ENCODE data around the gene CDC42BPG. TPM values are rescaled to one million over a fixed set of nuclear protein-coding genes. Genes with fewer than 3 reads are reported as not detected.

The CDC42BPG gene
- total RNA-seq, result 0.13 and 0.22 TPM in 2 replicates

GRCh38 chr11:64844330-64845128 is at the start of gene CDC42BPG:
CDC42BPG (minus strand) TSS chr11:64844653; CDS start chr11:64844569, 84 bp downstream.

DNA sequence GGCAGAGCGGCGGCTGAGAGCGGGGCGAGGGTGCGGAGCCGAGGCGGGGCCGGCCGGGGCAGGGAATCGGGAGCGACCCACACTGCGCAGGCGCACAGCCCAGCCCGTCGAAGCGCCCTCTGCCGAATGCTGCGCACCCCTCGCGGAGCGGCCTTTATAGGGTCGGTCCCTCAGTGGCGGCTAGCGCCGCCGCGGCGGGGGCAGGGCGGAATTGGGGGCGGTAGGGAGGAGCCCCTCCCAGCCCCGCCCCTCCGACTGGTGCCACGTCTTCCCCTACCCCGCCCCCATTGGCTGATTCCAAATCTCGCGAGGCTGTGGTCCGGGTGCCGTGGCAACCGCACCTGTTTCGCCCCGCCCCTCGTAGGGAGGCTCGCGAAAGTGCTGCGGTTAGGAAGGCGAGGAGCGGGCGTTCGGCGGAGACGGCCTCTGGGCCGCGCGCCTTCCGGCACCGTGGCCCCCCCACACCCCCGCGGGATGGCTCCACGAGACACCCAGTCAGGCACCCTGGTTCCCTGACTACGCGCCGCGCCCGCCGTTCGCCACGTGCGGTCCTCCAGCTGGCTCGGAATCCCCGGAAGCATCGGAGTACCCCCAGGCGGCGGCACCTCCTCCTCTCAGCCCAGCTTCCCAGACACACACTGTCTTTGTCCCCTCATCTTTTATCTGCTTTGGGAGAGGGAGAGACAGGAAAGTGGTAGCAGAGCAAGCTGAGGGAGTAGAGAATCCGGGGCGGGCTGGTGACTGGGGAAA is 34.2 kb upstream of the CDC42BPG start, which contains the start of gene EHD1:
TSS of gene EHD1 (minus strand) at position 128 of the 750 bp plus-strand sequence. CDS start 157 bp downstream, outside the sequence.

DNA sequence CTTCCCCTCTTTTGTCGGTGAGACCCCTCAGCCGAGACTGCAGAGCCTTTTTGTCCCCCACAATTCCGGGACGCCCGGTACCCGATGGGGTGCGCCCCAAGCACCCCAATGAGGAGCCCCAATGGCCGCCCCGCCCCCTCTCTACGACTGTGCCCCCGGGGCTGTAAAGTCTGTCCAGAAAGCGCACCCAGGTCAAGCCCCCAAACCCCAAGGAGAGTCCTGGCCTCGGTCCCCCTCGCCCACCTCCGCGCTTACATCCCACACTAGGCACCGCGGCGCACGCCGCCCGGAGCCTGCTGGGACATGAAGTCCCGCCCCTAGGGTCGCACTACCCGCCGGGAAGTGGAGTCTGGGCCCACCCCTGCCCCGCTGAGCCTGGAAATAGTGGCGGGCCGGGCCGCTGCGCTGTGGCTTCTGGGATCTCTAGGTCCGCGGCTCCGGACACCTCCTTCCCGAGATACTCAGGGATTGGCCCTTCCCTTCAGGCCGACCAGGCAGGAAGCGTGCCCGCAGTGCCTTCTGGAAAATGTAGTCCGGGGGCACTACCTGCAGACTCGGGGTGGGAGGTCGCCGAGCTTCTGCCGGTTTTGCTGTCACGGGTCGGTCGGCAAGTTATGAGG is 34.1 kb downstream of the CDC42BPG start, which contains the start of gene MEN1:
TSS of gene MEN1 (minus strand) at position 281 of the 620 bp plus-strand sequence. CDS start 442 bp downstream, outside the sequence.

DNA sequence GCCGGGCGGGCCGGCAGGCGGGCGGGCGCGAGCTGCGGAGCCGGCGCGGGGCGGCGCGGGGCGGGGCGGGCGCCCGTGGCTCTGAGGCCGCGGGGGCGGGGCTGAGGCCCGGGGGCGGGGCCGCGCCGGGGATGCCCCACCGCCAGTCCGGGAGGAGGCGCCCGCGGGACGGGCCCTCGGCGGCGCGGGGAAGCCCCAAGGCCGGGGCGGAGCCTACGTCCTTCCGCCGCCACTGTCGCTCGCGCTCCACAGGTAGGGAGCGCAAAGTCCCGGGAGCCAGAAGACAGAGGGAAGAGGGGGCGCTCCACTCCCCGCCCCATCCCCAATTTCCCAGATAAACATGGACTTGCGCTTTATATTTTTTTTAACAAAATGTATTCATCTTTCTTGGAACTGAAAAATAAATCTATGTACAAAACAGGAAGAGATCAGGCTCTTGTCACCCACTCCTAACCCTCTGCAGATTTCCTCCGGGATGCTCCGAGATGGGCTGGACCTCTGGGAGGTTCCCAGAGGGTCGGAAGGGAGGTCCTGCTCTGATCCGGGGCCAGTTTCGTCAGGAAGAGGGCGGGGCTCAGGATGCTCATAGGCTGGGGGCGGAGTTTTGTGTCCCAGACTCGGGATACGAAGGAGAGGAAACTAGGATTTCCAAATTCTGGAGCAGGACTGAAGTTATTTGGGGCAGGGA is 41.2 kb downstream of the CDC42BPG start, which contains the start of gene MAP4K2:
TSS of gene MAP4K2 (minus strand) at position 57 of the 688 bp plus-strand sequence. CDS start 65 bp downstream, outside the sequence.

DNA sequence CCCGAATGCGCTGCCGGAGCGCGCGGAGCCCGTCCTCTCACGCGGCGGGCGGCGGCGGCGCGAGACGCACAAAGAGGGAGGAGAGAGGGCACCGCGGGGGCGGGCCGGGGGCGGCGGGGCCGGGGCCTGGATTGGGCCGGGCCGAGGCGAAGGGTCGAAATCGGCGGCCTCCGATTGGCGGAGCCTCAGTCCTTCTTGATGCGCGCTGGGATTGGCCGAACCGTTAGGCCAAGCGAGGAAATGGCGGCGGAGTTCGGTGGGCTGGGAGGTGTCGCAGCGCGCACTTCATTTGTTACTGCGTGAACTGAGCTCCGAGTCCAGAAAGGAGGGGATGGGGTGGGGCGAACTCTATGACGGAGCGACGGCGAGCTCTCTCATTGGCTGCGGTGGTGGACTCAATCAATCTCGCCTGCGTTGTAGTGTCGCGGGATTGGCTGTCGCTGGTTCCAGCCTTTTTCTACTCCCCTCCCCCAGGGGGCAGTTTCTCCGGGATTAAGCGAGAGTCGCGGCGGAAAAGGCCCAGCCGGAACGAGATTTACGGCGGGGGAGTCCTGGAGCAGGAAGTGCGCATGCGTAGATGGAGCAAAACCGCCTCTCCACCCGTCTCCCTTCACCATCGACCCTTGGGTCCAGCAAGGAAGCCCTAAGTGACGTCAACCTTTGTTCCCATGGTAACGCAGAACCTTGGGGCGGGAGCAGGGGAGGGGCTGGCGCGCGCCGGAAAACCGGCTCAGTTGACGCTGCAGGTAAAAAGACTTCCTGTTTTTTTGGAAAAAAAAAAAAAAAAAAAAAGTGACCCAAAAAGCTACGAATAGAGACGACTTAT is 65.8 kb downstream of the CDC42BPG start, which contains the start of gene SF1:
TSS of gene SF1 (minus strand) at position 70 of the 826 bp plus-strand sequence. CDS start 150 bp downstream, outside the sequence.

Other genes with a start within 250 kb of the CDC42BPG start
- under 0.01 TPM in 1 of 2 replicates, not detected in the other for gene NRXN2, start 121.5 kb downstream of the CDC42BPG start, total RNA-seq
- 0.27 and 0.50 TPM in 2 replicates for gene RASGRP2, start 100.5 kb downstream of the CDC42BPG start, total RNA-seq
- 0.22 and 0.27 TPM in 2 replicates for gene PYGM, start 84.7 kb downstream of the CDC42BPG start, total RNA-seq
- gene SF1, start 66.1 kb downstream of the CDC42BPG start, total RNA-seq, result 192 and 220 TPM in 2 replicates
- gene MAP4K2, start 41.4 kb downstream of the CDC42BPG start, total RNA-seq, result 42.2 and 66.5 TPM in 2 replicates
- 20.7 and 31.1 TPM in 2 replicates for gene MEN1, start 34.1 kb downstream of the CDC42BPG start, total RNA-seq
- gene EHD1, start 34.0 kb upstream of the CDC42BPG start, total RNA-seq, result 91.8 and 98.6 TPM in 2 replicates
- gene ATG2A, start 72.6 kb upstream of the CDC42BPG start, total RNA-seq, result 13.0 and 19.8 TPM in 2 replicates
- gene PPP2R5B, start 80.0 kb upstream of the CDC42BPG start, total RNA-seq, result 10.0 and 10.1 TPM in 2 replicates
- gene GPHA2, start 91.2 kb upstream of the CDC42BPG start, total RNA-seq, result not detected in 2 replicates
- gene MAJIN, start 127.5 kb upstream of the CDC42BPG start, total RNA-seq, result not detected in 2 replicates
- 0.53 and 2.0 TPM in 2 replicates for gene BATF2, start 152.3 kb upstream of the CDC42BPG start, total RNA-seq
- 58.4 and 65.9 TPM in 2 replicates for gene ARL2, start 169.5 kb upstream of the CDC42BPG start, total RNA-seq
- 7.6 and 11.6 TPM in 2 replicates for gene SNX15, start 182.8 kb upstream of the CDC42BPG start, total RNA-seq
- gene SAC3D1, start 196.6 kb upstream of the CDC42BPG start, total RNA-seq, result 12.1 and 14.5 TPM in 2 replicates
- gene NAALADL1, start 213.9 kb upstream of the CDC42BPG start, total RNA-seq, result 4.4 and 5.2 TPM in 2 replicates
- gene CDCA5, start 239.4 kb upstream of the CDC42BPG start, total RNA-seq, result 18.0 and 28.6 TPM in 2 replicates
- 27.4 and 28.2 TPM in 2 replicates for gene ZFPL1, start 239.6 kb upstream of the CDC42BPG start, total RNA-seq

Measured in thoracic aorta endothelial cell (primary cell).